Adipocyte (in vitro differentiated cells): ENCODE results near the gene MRPL14.
"Not testable (repeated sequence)": the region's sequence is repeated elsewhere in the genome, so short reads cannot be mapped to it uniquely, and the experiment has no call there.

Source experiments
- DNase-seq: peaks from one replicate; pipeline ENCODE4 v3.0.0-alpha.2; 2015; ENCODE audit warnings: low read depth
- H3K27me3 ChIP-seq: replicated peaks from 2 replicates; pipeline ENCODE4 v1.7.0; 2013; ENCODE audit warnings: mild to moderate bottlenecking, low read length, moderate library complexity; ENCODE audit not compliant: control insufficient read depth, insufficient read depth
- H3K36me3 ChIP-seq: 2 replicates; pipeline ENCODE4 v1.7.0; 2013; ENCODE audit warnings: low read length, mild to moderate bottlenecking, moderate library complexity; ENCODE audit not compliant: control insufficient read depth, insufficient read depth, severe bottlenecking
- H3K4me1 ChIP-seq: 2 replicates; pipeline ENCODE4 v1.7.0; 2013; ENCODE audit warnings: mild to moderate bottlenecking, low read length, moderate library complexity; ENCODE audit not compliant: control insufficient read depth, insufficient read depth
- H3K4me3 ChIP-seq: 2 replicates; pipeline ENCODE4 v1.7.0; 2013; ENCODE audit warnings: mild to moderate bottlenecking, low read length, moderate library complexity
- H3K9ac ChIP-seq: 2 replicates; pipeline ENCODE4 v1.7.0; 2013; ENCODE audit warnings: mild to moderate bottlenecking, low read length, moderate library complexity
- H3K9me3 ChIP-seq: 2 replicates; pipeline ENCODE4 v1.7.0; 2013; ENCODE audit warnings: mild to moderate bottlenecking, low read length, moderate library complexity; ENCODE audit not compliant: control insufficient read depth

MRPL14 gene

GRCh38 chr6:44093750-44094402 lies 33.4 kb downstream of the MRPL14 start:
- H3K4me1 ChIP-seq: no peaks in the 10 kb centered on the region
- no peaks in the 10 kb centered on the region for H3K9me3 ChIP-seq

GRCh38 chr6:44093066-44093465 lies 34.2 kb downstream of the MRPL14 start:
- H3K4me3 ChIP-seq: no peak overlapping the region
- no peak for DNase-seq
- no peaks in the 10 kb centered on the region for H3K4me1 ChIP-seq
- H3K36me3 ChIP-seq: no peaks in the 10 kb centered on the region
- H3K9ac ChIP-seq: no peak overlapping the region
- H3K27me3 ChIP-seq: no peaks in the 10 kb centered on the region
- no peaks in the 10 kb centered on the region for H3K9me3 ChIP-seq

More at GRCh38 chr6:44093750-44094402, 33.4 kb downstream of the MRPL14 start:
- Histone ChIP-seq H3K4me3 (no peak overlapping the region), H3K36me3 (no peaks in the 10 kb centered on the region), H3K27me3 (no peaks in the 10 kb centered on the region), H3K9ac (no peak overlapping the region)
- DNase-seq: no peak

GRCh38 chr6:44091981-44092884 lies 35.0 kb downstream of the MRPL14 start:
- Histone ChIP-seq H3K9me3 (no peaks in the 10 kb centered on the region), H3K36me3 (no peaks in the 10 kb centered on the region)

GRCh38 chr6:44091356-44091755 lies 35.9 kb downstream of the MRPL14 start:
- H3K4me1 ChIP-seq, H3K36me3 ChIP-seq, H3K4me3 ChIP-seq, DNase-seq, H3K9ac ChIP-seq, H3K9me3 ChIP-seq, H3K27me3 ChIP-seq: not testable (repeated sequence)

More at GRCh38 chr6:44091981-44092884, 35.0 kb downstream of the MRPL14 start:
- no peak for DNase-seq
- no peak overlapping the region for H3K4me3 ChIP-seq
- H3K9ac ChIP-seq: no peak overlapping the region
- peaks cover 2% of the 10 kb centered on the region for H3K4me1 ChIP-seq
- no peaks in the 10 kb centered on the region for H3K27me3 ChIP-seq

GRCh38 chr6:44090465-44090864 lies 36.8 kb downstream of the MRPL14 start:
- no peaks in the 10 kb centered on the region for H3K9me3 ChIP-seq
- DNase-seq: no peak
- H3K4me3 ChIP-seq: no peak overlapping the region

GRCh38 chr6:44088827-44089590 lies 38.2 kb downstream of the MRPL14 start:
- DNase-seq: no peak
- no peak overlapping the region for H3K4me3 ChIP-seq

More at GRCh38 chr6:44090465-44090864, 36.8 kb downstream of the MRPL14 start:
- H3K27me3 ChIP-seq: no peaks in the 10 kb centered on the region
- H3K36me3 ChIP-seq: no peaks in the 10 kb centered on the region
- H3K4me1 ChIP-seq: peaks cover 8% of the 10 kb centered on the region
- no peak overlapping the region for H3K9ac ChIP-seq

GRCh38 chr6:44087623-44088022 lies 39.6 kb downstream of the MRPL14 start:
- H3K36me3 ChIP-seq: no peaks in the 10 kb centered on the region
- H3K9me3 ChIP-seq: no peaks in the 10 kb centered on the region
- no peak overlapping the region for H3K4me3 ChIP-seq
- DNase-seq: no peak
- H3K4me1 ChIP-seq: peaks cover 8% of the 10 kb centered on the region
- H3K27me3 ChIP-seq: no peaks in the 10 kb centered on the region
- H3K9ac ChIP-seq: no peak overlapping the region

More at GRCh38 chr6:44088827-44089590, 38.2 kb downstream of the MRPL14 start:
- no peaks in the 10 kb centered on the region for H3K27me3 ChIP-seq
- H3K36me3 ChIP-seq: no peaks in the 10 kb centered on the region
- H3K9me3 ChIP-seq: no peaks in the 10 kb centered on the region
- peaks cover 8% of the 10 kb centered on the region for H3K4me1 ChIP-seq
- no peak overlapping the region for H3K9ac ChIP-seq

- Histone ChIP-seq H3K4me3 (no peak overlapping the region), H3K4me1 (peaks cover 8% of the 10 kb centered on the region), H3K9ac (no peak overlapping the region), H3K27me3 (no peaks in the 10 kb centered on the region), H3K36me3 (no peaks in the 10 kb centered on the region), H3K9me3 (no peaks in the 10 kb centered on the region)
- DNase-seq: no peak
These were observed 40.2 kb downstream of the MRPL14 start for GRCh38 chr6:44086931-44087574.

GRCh38 chr6:44085219-44085618 lies 42.0 kb downstream of the MRPL14 start:
- no peaks in the 10 kb centered on the region for H3K36me3 ChIP-seq
- H3K9me3 ChIP-seq: no peaks in the 10 kb centered on the region
- DNase-seq: no peak
- H3K27me3 ChIP-seq: no peaks in the 10 kb centered on the region
- no peak overlapping the region for H3K4me3 ChIP-seq
- H3K9ac ChIP-seq: no peak overlapping the region
- peaks cover 8% of the 10 kb centered on the region for H3K4me1 ChIP-seq

GRCh38 chr6:44084231-44085014 lies 42.8 kb downstream of the MRPL14 start:
- H3K36me3 ChIP-seq: no peaks in the 10 kb centered on the region
- peak; percentile 65 for DNase-seq

More at GRCh38 chr6:44084231-44085014, 42.8 kb downstream of the MRPL14 start:
- no peak overlapping the region for H3K9ac ChIP-seq
- H3K27me3 ChIP-seq: no peaks in the 10 kb centered on the region
- no peak overlapping the region for H3K4me3 ChIP-seq
- H3K4me1 ChIP-seq: peaks cover 8% of the 10 kb centered on the region
- no peaks in the 10 kb centered on the region for H3K9me3 ChIP-seq
